Retinal pigment epithelial cell (primary cell): ENCODE measurements around the gene FAM136A.
A peak's percentile ranks its signal among the peaks of the same experiment; 100 is the strongest.

Source experiments
- DNase-seq: peaks from one replicate; pipeline ENCODE4 v3.0.0-alpha.2; 2010; ENCODE audit warnings: low read depth
- H3K4me3 ChIP-seq: 2 replicates; pipeline ENCODE4 v1.5.1; 2011; ENCODE audit warnings: mild to moderate bottlenecking, low read length, control low read depth, moderate library complexity
- TF ChIP-seq, protein P1 (sequence below): conservative IDR thresholded peaks from 2 replicates; pipeline ENCODE4 v1.5.1; 2011; ENCODE audit warnings: low read depth, low read length, control low read depth, inconsistent platforms

The FAM136A gene

DNA sequence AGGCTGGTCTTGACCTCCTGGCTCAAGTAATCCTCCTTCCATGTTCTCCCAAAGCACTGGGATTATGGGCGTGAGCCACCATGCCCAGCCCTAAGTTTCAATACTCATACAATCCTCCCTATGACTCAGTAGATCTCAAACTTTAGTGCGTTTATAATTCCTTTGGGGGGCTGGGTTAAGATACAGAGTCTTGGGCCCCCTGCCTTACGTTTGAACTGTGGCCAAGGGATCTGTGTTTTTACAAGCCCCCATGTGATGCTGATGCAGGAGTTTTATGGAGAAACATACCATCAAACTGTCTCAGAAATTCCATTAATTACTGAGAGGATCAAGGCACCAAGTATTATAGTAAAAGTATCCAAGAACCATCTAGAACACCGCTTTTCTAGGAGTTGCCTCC is 38.2 kb upstream of the FAM136A start:
- no peak overlapping the region for H3K4me3 ChIP-seq
- peak; percentile 35 for DNase-seq
- TF ChIP-seq, protein P1, sequence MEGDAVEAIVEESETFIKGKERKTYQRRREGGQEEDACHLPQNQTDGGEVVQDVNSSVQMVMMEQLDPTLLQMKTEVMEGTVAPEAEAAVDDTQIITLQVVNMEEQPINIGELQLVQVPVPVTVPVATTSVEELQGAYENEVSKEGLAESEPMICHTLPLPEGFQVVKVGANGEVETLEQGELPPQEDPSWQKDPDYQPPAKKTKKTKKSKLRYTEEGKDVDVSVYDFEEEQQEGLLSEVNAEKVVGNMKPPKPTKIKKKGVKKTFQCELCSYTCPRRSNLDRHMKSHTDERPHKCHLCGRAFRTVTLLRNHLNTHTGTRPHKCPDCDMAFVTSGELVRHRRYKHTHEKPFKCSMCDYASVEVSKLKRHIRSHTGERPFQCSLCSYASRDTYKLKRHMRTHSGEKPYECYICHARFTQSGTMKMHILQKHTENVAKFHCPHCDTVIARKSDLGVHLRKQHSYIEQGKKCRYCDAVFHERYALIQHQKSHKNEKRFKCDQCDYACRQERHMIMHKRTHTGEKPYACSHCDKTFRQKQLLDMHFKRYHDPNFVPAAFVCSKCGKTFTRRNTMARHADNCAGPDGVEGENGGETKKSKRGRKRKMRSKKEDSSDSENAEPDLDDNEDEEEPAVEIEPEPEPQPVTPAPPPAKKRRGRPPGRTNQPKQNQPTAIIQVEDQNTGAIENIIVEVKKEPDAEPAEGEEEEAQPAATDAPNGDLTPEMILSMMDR: no peak

DNA sequence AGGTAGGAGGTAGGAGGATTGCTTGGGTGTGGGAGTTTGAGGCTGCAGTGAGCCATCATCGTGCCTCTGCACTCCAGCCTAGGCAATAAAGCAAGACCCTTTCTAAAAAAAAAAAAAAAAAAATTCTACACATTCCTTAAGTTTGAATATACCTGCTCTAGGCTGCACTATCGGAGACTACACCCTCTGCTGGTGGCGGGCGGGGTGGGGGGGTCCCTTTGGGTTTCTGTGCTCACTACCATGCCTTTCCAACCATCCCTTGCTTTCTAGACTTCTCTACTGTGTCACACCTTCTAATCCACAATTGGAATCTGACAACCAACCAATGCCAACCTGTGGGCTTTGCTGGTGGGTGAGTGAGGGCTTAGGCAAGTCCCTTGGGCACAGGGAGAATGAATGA is 34.7 kb upstream of the FAM136A start:
- no peak overlapping the region for H3K4me3 ChIP-seq
- TF ChIP-seq, protein P1: no peak
- DNase-seq: no peak

DNA sequence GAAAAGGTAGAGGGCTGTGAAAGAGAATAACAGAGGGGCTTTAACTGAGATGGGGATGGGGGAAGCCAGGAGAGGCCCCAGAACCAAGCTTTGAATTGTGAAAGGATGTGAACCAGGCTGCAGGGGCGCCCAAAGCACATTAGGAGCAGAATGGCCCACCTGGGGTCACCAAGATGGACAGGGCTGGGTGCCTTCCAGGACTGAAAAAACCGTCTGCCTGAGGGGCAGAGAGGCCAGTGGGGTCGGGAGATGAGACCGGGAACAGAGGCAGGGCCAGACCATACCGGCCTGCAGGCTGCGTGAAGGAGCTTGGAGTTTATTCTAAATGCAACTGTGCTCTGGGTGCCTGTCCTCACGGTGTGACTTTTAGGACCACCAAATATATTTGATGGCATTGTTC is 29.1 kb upstream of the FAM136A start:
- no peak for DNase-seq
- TF ChIP-seq, protein P1: no peak

DNA sequence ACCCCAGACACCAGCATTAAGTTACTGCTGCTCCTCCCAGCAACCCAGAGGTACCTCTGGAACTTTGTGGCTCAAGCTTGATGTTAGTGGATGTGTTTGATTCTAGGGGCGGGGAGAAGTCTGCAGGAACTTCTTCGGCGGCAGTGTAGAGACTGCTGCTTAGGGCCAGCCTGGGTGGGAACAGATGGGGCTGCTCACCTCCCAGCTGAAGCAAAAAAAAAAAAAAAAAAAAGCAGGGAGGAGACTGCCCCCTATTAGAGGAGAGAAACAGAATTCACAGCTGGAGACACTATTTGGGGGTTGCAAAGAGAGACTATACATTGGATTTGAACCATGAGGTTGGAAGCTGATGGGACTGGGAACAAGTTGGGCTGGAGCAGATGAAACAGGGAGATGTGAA is 28.6 kb upstream of the FAM136A start:
- DNase-seq: no peak
- H3K4me3 ChIP-seq: no peak overlapping the region
- TF ChIP-seq, protein P1: no peak

More for the DNA sequence above, 29.1 kb upstream of the FAM136A start:
- no peak overlapping the region for H3K4me3 ChIP-seq

DNA sequence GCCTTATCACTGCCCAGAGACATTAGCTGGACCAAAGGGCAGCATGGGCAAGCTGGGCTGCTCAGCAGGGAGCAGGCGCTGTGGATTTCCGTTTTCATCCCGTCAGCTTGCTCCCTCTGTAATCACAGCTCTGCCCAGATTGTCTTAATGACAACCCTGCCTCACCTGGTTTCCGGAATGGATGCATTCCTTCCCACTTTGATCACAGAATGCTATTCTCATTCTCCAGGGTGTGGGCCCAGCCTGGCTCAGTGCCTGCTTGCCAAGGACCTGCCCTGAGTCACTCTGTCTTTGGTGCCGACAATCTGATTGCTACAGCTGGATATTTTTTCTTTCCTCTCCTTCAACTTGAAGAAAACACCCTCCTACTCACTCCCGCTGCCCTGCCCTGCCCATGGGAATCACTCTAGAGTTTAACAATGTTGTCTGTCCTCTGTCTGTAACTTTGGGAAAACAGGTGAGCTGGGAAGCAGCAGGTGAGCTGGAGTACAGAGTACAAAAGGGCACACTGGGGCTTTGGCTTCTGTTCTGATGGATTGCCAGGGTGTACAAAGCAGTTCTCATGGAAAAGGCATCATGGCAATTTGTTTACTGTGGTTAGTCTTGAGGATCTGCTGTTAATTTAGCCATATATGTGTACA is 27.2 kb upstream of the FAM136A start:
- DNase-seq: no peak
- TF ChIP-seq, protein P1: no peak
- H3K4me3 ChIP-seq: no peak overlapping the region

DNA sequence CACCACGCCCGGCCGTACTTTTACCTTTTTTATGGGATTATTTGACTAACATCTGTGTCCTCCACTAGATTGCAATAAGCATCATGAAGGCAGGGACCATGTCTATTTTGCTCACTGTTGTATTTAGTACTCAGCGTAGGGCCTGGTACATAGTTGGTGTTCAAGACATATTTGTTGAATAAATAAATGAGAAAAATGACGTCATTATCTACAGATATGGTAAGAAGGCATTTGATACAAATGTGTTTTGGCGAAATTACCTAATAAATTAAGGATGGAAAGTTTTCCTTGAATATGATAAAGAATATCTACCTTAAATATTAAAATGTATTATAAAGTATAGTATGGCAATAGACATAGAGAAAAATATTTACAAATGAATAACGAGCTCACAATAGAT is 24.0 kb upstream of the FAM136A start:
- no peak overlapping the region for H3K4me3 ChIP-seq
- TF ChIP-seq, protein P1: no peak
- DNase-seq: no peak

DNA sequence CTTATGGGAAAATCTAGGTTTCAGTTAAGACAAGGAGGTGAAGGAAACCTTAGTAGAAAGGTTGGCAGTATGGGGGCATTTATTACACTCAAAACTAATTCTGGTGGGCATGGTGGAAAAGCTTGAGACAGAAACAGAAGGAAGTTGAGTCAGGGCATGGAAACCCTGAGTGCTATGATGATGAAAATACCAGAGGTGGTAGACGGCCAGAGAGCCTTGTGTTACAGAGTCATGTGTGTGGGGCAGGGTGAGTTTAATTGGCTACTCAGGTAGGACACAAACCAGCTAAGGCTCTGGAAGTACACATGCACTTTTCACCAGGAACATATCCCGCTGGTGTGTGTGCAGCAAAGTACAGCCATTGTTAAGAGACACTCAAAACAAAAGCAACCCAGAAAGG is 20.7 kb upstream of the FAM136A start:
- TF ChIP-seq, protein P1: no peak
- DNase-seq: no peak
- no peak overlapping the region for H3K4me3 ChIP-seq
